Ascending aorta (tissue), 2 donors: Measurements from ENCODE around the gene RFLNA. TPM values are rescaled to one million over a fixed set of nuclear protein-coding genes. Genes with fewer than 3 reads are reported as not detected.

Experiments used
- DNase-seq, 2 donors: peaks; one replicate each; pipeline ENCODE4 v3.0.0-alpha.2; 2019; ENCODE audit warnings: low spot score in 2 of 2
- H3K27ac ChIP-seq, 2 donors: fragments of 200-600 bp; sonication (generic); one replicate each; pipeline ENCODE4 v1.5.1; 2016 to 2017; ENCODE audit warnings: mild to moderate bottlenecking in 1 of 2
- H3K27me3 ChIP-seq: fragments of 200-600 bp; sonication (generic); one replicate; pipeline ENCODE4 v1.5.1; 2017
- H3K36me3 ChIP-seq, 2 donors: fragments of 200-600 bp; sonication (generic); one replicate each; pipeline ENCODE4 v1.5.1; 2016
- H3K4me1 ChIP-seq, 2 donors: fragments of 200-600 bp; sonication (generic); one replicate each; pipeline ENCODE4 v1.5.1; 2016 to 2017; ENCODE audit warnings: mild to moderate bottlenecking in 1 of 2
- H3K4me3 ChIP-seq, 2 donors: fragments of 200-600 bp; sonication (generic); one replicate each; pipeline ENCODE4 v1.5.1; 2016 to 2017; ENCODE audit warnings: mild to moderate bottlenecking in 1 of 2
- H3K9me3 ChIP-seq, 2 donors: fragments of 200-600 bp; sonication (generic); one replicate each; pipeline ENCODE4 v1.5.1; 2016
- CTCF ChIP-seq, 3 experiments: fragments of 200-600 bp in 2 of 3; fragments of 450-650 bp in 1 of 3; sonication (generic) in 2 of 3; IDR thresholded peaks; one replicate each; pipeline ENCODE4 v1.5.1; 2016 to 2019; ENCODE audit warnings: antibody characterized with exemption in 3 of 3, mild to moderate bottlenecking in 1 of 3, moderate library complexity in 1 of 3
- intact Hi-C: fragments of 100-400 bp; cut with DNase I; formaldehyde crosslinking; loops from one replicate; pipeline ENCODE4 v1.15.1; 2023
- total RNA-seq: library from RNA; depleted of rRNA; stranded (reverse); fragments of >200 nt; gene quantifications from one replicate; pipeline ENCODE4 v1.1.0, GENCODE V29; 2016

Gene RFLNA
- total RNA-seq, 1 donor from 2014 or later: not detected

- DNase-seq: peak; percentile 83 to 97
- Histone ChIP-seq H3K4me1 (peaks cover 14 to 18% of the 10 kb centered on the region in 2 donors), H3K36me3 (peaks cover 56 to 65% of the 10 kb centered on the region in 2 donors), H3K4me3 (no peak overlapping the region), H3K27ac (peak overlapping the region; percentile 32 to 75), H3K9me3 (no peaks in the 10 kb centered on the region), H3K27me3 (no peaks in the 10 kb centered on the region)
- intact Hi-C loops: no loop called here
- no peak for TF ChIP-seq CTCF (IDR thresholded peaks at IDR 0.05)
These were observed 65.0 kb downstream of the RFLNA start for GRCh38 chr12:124359671-124360581.

- no peaks in the 10 kb centered on the region for H3K9me3 ChIP-seq
- peaks cover 14 to 18% of the 10 kb centered on the region in 2 donors for H3K4me1 ChIP-seq
- H3K36me3 ChIP-seq: peaks cover 47 to 64% of the 10 kb centered on the region in 2 donors
- TF ChIP-seq CTCF (IDR thresholded peaks at IDR 0.05): no peak
- no peak for DNase-seq
- intact Hi-C loops: no loop called here
- H3K4me3 ChIP-seq: no peak overlapping the region
- no peaks in the 10 kb centered on the region for H3K27me3 ChIP-seq
- H3K27ac ChIP-seq: no peak overlapping the region
These were observed 66.4 kb downstream of the RFLNA start for GRCh38 chr12:124361074-124361970.

GRCh38 chr12:124361996-124362395, 67.1 kb downstream of the RFLNA start:
- H3K36me3 ChIP-seq: peaks cover 44 to 57% of the 10 kb centered on the region in 2 donors
- no peak overlapping the region for H3K4me3 ChIP-seq
- H3K27ac ChIP-seq: no peak overlapping the region
- intact Hi-C loops: no loop called here
- H3K27me3 ChIP-seq: no peaks in the 10 kb centered on the region
- no peaks in the 10 kb centered on the region for H3K9me3 ChIP-seq
- no peak for DNase-seq
- H3K4me1 ChIP-seq: peaks cover 14 to 18% of the 10 kb centered on the region in 2 donors
- no peak for TF ChIP-seq CTCF (IDR thresholded peaks at IDR 0.05)

GRCh38 chr12:124363353-124363965, 68.6 kb downstream of the RFLNA start:
- TF ChIP-seq CTCF (IDR thresholded peaks at IDR 0.05): no peak
- intact Hi-C loops: no loop called here
- Histone ChIP-seq H3K9me3 (no peaks in the 10 kb centered on the region), H3K4me3 (no peak overlapping the region), H3K27me3 (no peaks in the 10 kb centered on the region), H3K36me3 (peaks cover 32 to 44% of the 10 kb centered on the region in 2 donors), H3K4me1 (peaks cover 24 to 33% of the 10 kb centered on the region in 2 donors), H3K27ac (peak overlapping the region in 1 of 2 donors; percentile 14)
- DNase-seq: no peak

GRCh38 chr12:124364543-124364942, 69.7 kb downstream of the RFLNA start:
- intact Hi-C loops: no loop called here
- no peak for TF ChIP-seq CTCF (IDR thresholded peaks at IDR 0.05)
- H3K4me1 ChIP-seq: peaks cover 20 to 31% of the 10 kb centered on the region in 2 donors
- H3K27me3 ChIP-seq: no peaks in the 10 kb centered on the region
- peaks cover 27 to 39% of the 10 kb centered on the region in 2 donors for H3K36me3 ChIP-seq
- no peak overlapping the region for H3K4me3 ChIP-seq
- H3K9me3 ChIP-seq: no peaks in the 10 kb centered on the region
- no peak for DNase-seq
- H3K27ac ChIP-seq: no peak overlapping the region
